NCI-H2196 treated with DMSO at 0.1 percent for 48 hours (cell line): Measurements from ENCODE around the gene KCNJ5.

Source experiments
- DNase-seq: peaks from one replicate; lab custom pipeline; 2025; ENCODE audit not compliant: unreplicated experiment; lab: John Stamatoyannopoulos, UW

KCNJ5 gene

GRCh38 chr11:128893578-128894285 lies 2.6 kb downstream of the KCNJ5 start:
- no peak for DNase-seq

GRCh38 chr11:128894286-128894681 lies 3.1 kb downstream of the KCNJ5 start:
- no peak for DNase-seq

DNA sequence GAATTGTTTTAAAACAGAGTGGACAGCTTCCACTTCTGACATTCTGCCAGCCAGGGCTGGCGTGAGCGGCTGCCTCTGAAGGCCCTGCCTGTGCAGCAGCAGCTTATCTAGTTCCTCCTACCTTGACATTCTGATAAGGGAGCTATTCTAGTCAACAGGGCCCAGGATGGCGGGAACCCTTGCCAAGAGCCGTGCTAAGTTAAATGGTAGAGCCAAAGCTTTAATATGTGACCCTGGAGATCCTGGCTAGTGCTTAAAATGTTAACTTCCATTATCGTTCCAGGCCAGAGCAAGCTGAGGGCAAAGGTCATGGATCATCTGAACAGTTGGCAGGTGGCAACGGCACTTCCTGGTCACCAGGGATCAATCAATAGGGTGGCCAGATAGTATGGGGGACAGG lies 3.5 kb downstream of the KCNJ5 start:
- DNase-seq = no peak

DNA sequence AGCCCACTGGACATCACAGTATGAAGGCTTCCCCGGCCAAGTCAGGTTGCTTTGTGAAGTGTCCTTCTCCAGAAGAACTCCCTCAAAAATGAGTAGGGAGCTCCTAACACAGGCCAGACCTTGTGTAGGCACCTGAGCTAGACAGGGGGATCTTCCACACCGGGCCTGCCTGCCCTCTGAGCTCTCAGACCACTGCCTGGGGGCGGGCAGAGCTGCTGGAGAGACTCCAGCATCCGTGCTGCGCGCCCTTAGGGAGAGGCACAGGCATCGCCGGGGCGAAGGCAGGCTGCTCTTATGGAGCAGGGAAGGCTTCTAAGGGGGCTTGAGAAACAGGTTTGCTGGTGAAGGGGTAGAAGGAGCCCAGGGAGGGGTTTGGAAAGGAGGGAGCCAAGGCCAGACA lies 4.4 kb downstream of the KCNJ5 start:
- DNase-seq = no peak

DNA sequence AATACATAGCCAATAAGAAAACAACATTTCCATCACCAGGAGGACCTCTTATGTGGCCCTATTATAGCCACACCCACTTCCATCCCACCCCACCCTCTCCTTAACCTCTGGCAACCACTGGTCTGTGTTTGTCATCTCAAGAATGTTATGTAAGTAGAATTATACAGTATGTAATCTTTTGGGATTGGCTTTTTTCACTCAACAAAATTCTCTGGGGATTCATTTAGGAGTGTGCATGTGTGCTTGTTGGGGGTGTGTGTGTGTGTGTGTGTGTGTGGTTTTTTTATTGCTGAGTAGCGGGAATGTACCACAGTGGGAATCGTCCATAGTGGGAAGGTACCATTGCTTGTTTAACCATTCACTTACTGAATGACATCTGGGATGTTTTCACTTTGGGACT lies 5.2 kb downstream of the KCNJ5 start:
- no peak for DNase-seq

GRCh38 chr11:128897826-128898225 lies 6.7 kb downstream of the KCNJ5 start:
- no peak for DNase-seq

GRCh38 chr11:128898580-128899344 lies 7.6 kb downstream of the KCNJ5 start:
- DNase-seq = no peak

DNA sequence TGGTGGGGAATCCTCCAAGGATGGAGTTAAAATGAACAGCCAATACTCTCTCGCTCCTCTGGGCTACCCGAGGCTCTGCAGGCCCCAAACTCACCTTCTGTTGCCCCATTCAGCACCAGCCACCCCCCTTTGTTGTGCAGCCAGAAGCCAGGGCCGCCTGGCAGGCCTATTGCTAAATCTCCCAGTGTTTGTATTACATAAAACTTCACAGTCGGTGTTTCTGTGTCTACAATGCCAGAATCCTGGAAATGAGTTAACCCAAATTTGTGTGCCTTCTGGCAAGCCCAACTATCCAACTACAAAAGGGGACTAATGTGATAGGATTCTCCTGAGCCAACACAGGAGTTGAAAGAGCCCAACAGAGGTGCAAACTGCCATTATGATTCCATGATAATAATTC lies 9.3 kb downstream of the KCNJ5 start:
- DNase-seq = no peak

GRCh38 chr11:128901653-128902514 lies 10.7 kb downstream of the KCNJ5 start:
- no peak for DNase-seq

DNA sequence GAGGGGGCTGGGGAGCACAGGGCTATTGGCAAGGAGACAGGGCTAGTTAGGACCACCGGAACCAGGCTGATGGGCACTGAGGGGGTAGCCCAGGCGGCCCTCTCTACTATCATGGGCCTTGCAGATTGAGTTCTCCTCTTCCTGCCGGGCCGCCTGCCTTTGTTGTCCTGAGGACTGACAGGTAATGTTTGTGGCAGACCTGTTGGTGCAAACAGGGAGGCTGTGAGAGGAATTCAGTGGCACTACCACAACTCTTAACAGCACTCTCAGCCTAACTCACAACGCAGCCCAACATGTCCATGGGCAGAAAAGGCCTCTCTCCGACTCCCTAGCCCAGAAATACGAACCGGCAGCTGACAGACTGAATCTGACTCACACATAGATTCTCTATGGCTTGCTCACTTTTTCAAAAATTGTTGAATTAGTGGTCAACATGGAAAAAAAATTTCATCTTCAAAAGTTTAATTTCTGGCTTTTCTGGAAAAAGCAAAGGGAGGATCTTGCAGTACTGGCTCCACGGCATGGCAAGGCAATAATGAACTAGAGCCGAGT lies 11.4 kb downstream of the KCNJ5 start:
- no peak for DNase-seq

- no peak for DNase-seq
Observed at GRCh38 chr11:128903248-128904061, 12.3 kb downstream of the KCNJ5 start.

DNA sequence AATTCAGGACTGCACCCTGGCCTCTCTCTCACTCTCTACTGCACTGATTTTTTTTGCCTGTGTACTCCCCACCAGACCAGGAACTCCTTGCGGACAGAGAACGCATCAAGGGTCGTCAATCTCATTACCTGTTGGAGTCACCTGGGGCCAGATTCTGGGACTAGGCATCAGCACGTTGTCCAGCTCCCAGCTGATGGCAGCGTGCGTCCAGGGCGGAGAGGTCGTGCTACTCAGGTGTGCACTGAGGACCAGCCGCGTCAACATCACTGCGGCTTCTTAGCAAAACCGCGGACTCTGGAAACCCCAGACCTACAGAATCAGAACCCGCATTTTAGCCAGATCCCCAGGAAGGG lies 13.1 kb downstream of the KCNJ5 start:
- no peak for DNase-seq

DNA sequence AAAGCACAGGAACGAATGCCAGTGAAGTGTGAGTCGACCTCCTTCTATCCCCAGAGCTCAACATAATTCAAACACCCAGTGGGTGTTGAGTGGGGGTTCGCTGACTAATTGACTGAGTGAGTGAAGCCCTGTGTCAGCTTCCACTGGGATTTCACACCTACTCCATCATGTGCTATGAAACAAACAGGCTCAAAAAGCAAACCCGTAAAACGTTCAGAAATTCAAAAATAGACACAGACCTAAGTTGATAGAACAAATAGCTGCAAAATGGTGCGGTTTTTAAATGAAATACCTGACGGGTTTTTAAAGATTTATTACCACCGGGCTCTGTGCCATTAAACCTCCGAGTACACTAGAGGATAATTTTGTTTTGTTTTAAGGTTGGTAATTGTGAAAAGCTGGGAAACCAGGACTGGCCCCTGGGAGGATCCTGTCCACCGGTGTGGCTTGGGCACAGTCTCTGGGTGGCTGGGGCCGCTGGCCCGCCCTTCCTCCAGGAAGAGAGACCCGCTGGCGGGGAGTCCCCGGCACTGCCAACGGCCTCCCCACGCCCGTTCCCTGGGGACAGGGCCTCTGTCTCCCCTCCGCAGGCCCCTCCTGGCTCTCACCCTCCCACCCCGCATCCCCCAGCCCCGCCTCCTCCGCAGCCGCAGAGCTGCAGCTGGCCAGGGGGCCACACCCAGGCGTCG lies 13.6 kb downstream of the KCNJ5 start:
- DNase-seq = no peak

- no peak for DNase-seq
Observed at GRCh38 chr11:128905345-128906184, 14.4 kb downstream of the KCNJ5 start.

GRCh38 chr11:128906185-128907050 lies 15.3 kb downstream of the KCNJ5 start:
- no peak for DNase-seq

GRCh38 chr11:128907585-128907984 lies 16.4 kb downstream of the KCNJ5 start:
- no peak for DNase-seq

DNA sequence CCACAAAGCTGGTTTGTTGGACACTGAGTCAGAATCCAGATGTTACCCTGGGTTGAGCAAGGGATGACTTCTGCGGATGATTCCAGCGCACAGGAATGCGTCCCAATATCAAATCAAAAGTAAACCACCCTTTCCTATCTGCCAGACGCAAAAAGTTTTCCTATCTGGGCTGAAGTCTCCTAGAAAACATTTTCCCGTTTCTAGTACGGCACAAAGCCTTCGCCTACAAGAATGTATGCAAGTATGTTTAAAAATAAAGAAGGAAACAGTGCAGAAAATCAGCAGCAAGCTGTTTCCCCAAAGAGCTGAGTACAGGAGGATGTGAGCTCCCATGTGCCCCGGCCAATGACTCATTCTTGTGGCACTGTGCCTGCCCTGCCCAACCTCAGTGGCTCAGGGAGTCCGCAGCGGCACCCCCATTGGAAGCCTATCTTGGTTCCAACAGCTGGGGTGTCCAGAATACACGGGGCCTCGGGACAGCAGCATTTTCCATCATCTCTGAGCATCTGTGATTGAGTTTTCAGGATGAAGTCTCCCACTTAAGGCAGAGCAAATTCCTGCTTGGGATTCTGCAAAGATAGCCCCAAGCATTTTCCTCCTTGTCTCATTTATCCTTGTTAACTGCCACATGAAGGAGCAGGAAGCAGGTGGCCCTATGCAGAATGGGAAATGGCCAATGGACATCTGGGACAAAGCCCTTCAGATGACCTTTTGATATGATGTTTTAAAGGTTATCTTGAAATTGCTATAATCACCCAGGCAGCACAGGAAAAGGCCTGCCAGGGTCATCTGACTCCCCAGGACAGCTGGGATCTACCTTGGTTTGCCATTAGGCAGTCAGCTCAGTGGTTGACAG lies 17.5 kb downstream of the KCNJ5 start:
- no peak for DNase-seq
